ENCODE measurements around the gene PTPRM. TPM values are rescaled to one million over a fixed set of nuclear protein-coding genes. Genes with fewer than 3 reads are reported as not detected.

PTPRM gene
- total and polyA plus RNA-seq, 4 donors = 61.1 to 146 (median 87.5) TPM

- H3K27ac ChIP-seq (ENCODE audit: low read depth in 1 of 2, low read length in 1 of 2) = no peak overlapping the region
- no peaks in the 10 kb centered on the region for H3K4me1 ChIP-seq (ENCODE audit: control insufficient read depth in 5 of 5, insufficient read depth in 5 of 5, low read length in 5 of 5)
- H3K27me3 ChIP-seq (ENCODE audit: control insufficient read depth in 3 of 3, insufficient read depth in 3 of 3, low read length in 2 of 3) = no peaks in the 10 kb centered on the region
- DNase-seq (no peak), ATAC-seq (ENCODE audit: insufficient read depth, low FRiP score) (no peak)
- TF ChIP-seq CTCF (IDR thresholded peaks at IDR 0.05; ENCODE audit: control extremely low read depth, extremely low read depth) = no peak
- no peak overlapping the region for H3K9ac ChIP-seq (ENCODE audit: insufficient read depth in 1 of 2, low read length in 2 of 2)
- H3K9me3 ChIP-seq (ENCODE audit: control insufficient read depth in 4 of 4, insufficient read depth in 3 of 4, low read length in 3 of 4) = peaks cover 0 to 2% (median 0%) of the 10 kb centered on the region in 4 donors
- H3K4me3 ChIP-seq = no peak overlapping the region
- 95 to 96% methylated on average over 17 of the region's 17 CpGs for WGBS, 2 donors
- H3K36me3 ChIP-seq (ENCODE audit: control insufficient read depth in 4 of 4, insufficient read depth in 4 of 4, low read length in 4 of 4) = peaks cover 6 to 30% (median 12%) of the 10 kb centered on the region in 4 donors
These were observed 834.5 kb downstream of the PTPRM start for GRCh38 chr18:8401606-8402005.

- no peak for ATAC-seq (ENCODE audit: insufficient read depth, low FRiP score)
- WGBS, 2 donors = 92 to 94% methylated on average over 4 of the region's 4 CpGs
These were observed 835.1 kb downstream of the PTPRM start for GRCh38 chr18:8402237-8402636.

GRCh38 chr18:8403713-8404112 lies 836.6 kb downstream of the PTPRM start:
- no peak for TF ChIP-seq CTCF (IDR thresholded peaks at IDR 0.05; ENCODE audit: control extremely low read depth, extremely low read depth)
- WGBS, 2 donors = 96 to 98% methylated on average over 2 of the region's 2 CpGs
- DNase-seq = no peak
- Histone ChIP-seq H3K9ac (ENCODE audit: insufficient read depth in 1 of 2, low read length in 2 of 2) (no peak overlapping the region), H3K4me3 (no peak overlapping the region), H3K27me3 (ENCODE audit: control insufficient read depth in 3 of 3, insufficient read depth in 3 of 3, low read length in 2 of 3) (no peaks in the 10 kb centered on the region), H3K4me1 (ENCODE audit: control insufficient read depth in 5 of 5, insufficient read depth in 5 of 5, low read length in 5 of 5) (no peaks in the 10 kb centered on the region), H3K27ac (ENCODE audit: low read depth in 1 of 2, low read length in 1 of 2) (no peak overlapping the region), H3K9me3 (ENCODE audit: control insufficient read depth in 4 of 4, insufficient read depth in 3 of 4, low read length in 3 of 4) (peaks cover 0 to 3% (median 1%) of the 10 kb centered on the region in 4 donors), H3K36me3 (ENCODE audit: control insufficient read depth in 4 of 4, insufficient read depth in 4 of 4, low read length in 4 of 4) (peaks cover 9 to 31% (median 20%) of the 10 kb centered on the region in 4 donors)
- no peak for ATAC-seq (ENCODE audit: insufficient read depth, low FRiP score)

More at GRCh38 chr18:8402237-8402636, 835.1 kb downstream of the PTPRM start:
- H3K9ac ChIP-seq (ENCODE audit: insufficient read depth in 1 of 2, low read length in 2 of 2) = no peak overlapping the region
- peaks cover 6 to 31% (median 13%) of the 10 kb centered on the region in 4 donors for H3K36me3 ChIP-seq (ENCODE audit: control insufficient read depth in 4 of 4, insufficient read depth in 4 of 4, low read length in 4 of 4)
- H3K9me3 ChIP-seq (ENCODE audit: control insufficient read depth in 4 of 4, insufficient read depth in 3 of 4, low read length in 3 of 4) = peaks cover 0 to 2% (median 0%) of the 10 kb centered on the region in 4 donors
- no peaks in the 10 kb centered on the region for H3K27me3 ChIP-seq (ENCODE audit: control insufficient read depth in 3 of 3, insufficient read depth in 3 of 3, low read length in 2 of 3)
- H3K4me1 ChIP-seq (ENCODE audit: control insufficient read depth in 5 of 5, insufficient read depth in 5 of 5, low read length in 5 of 5) = no peaks in the 10 kb centered on the region
- TF ChIP-seq CTCF (IDR thresholded peaks at IDR 0.05; ENCODE audit: control extremely low read depth, extremely low read depth) = no peak
- H3K4me3 ChIP-seq = no peak overlapping the region
- DNase-seq = no peak
- no peak overlapping the region for H3K27ac ChIP-seq (ENCODE audit: low read depth in 1 of 2, low read length in 1 of 2)

Measured in lung (tissue), 12 donors.